A549 (cell line): ENCODE measurements around the gene EZH1. TPM values are rescaled to one million over a fixed set of nuclear protein-coding genes. Genes with fewer than 3 reads are reported as not detected.

Experiments
- ATAC-seq, 2 experiments: fragments of 200-7000 bp in 1 of 2; fragments of >200 bp in 1 of 2; cut with Nextera tagmentation in 1 of 2; cut with Tn5 transposase in 1 of 2; 3 replicates each; pipeline versions ENCODE4 v1.8.0 to v1.9.1; 2018 to 2020; ENCODE audit warnings: mild to moderate bottlenecking in 1 of 2, moderate library complexity in 1 of 2
- CTCF ChIA-PET: fragments of 300-600 bp; sonication (Branson Sonifier 250); formaldehyde crosslinking; extraction: SDS; loops from one replicate; lab custom pipeline; 2021; ENCODE audit warnings: antibody characterized with exemption, inconsistent platforms; lab: Yijun Ruan, JAX
- POLR2A ChIA-PET: fragments of 350-600 bp; formaldehyde crosslinking; extraction: SDS; loops from one replicate; lab custom pipeline; 2021; ENCODE audit warnings: antibody characterized with exemption, inconsistent platforms; lab: Yijun Ruan, JAX
- DNase-seq, 2 experiments: peaks; one replicate each; pipeline versions ENCODE4 v3.0.0 to v3.0.0-alpha.2; 2011 to 2016; ENCODE audit warnings: low read depth in 1 of 2, low spot score in 1 of 2
- FAIRE-seq: peaks from 2 replicates; lab custom pipeline; 2011; peaks lifted over from hg19 to GRCh38; lab: Jason Lieb, UNC
- H3K27ac ChIP-seq, 2 experiments: fragments of >200 bp; sonication (Bioruptor Twin); formaldehyde crosslinking; 3 replicates each; pipeline ENCODE4 v1.5.1; 2016 to 2017
- H3K4me1 ChIP-seq: fragments of >200 bp; sonication (Bioruptor Twin); formaldehyde crosslinking; 3 replicates; pipeline ENCODE4 v1.6.1; 2016
- H3K4me2 ChIP-seq: fragments of >200 bp; sonication (Bioruptor Twin); formaldehyde crosslinking; 3 replicates; pipeline ENCODE4 v1.6.1; 2016
- H3K4me3 ChIP-seq: fragments of >200 bp; sonication (Bioruptor Twin); formaldehyde crosslinking; 3 replicates; pipeline ENCODE4 v1.5.1; 2016
- H3K9me3 ChIP-seq: fragments of >200 bp; sonication (Bioruptor Twin); formaldehyde crosslinking; 3 replicates; pipeline ENCODE4 v1.6.1; 2016
- CBX2 ChIP-seq: fragments of 200-600 bp; sonication (generic); IDR thresholded peaks from 2 replicates; pipeline ENCODE4 v1.6.1; 2016; ENCODE audit warnings: low read depth, mild to moderate bottlenecking, borderline replicate concordance
- CBX8 ChIP-seq: fragments of 200-600 bp; sonication (generic); IDR thresholded peaks from 2 replicates; pipeline ENCODE4 v1.6.1; 2016
- CEBPB ChIP-seq, 2 experiments: fragments of >200 bp in 1 of 2; sonication (Bioruptor Twin) in 1 of 2; formaldehyde crosslinking in 1 of 2; IDR thresholded peaks; 2 replicates each; pipeline ENCODE4 v1.6.1; 2012 to 2016
- CHD2 ChIP-seq: fragments of 150-350 bp; IDR thresholded peaks from 2 replicates; pipeline ENCODE4 v1.6.1; 2014; ENCODE audit warnings: low read length; ENCODE audit not compliant: partially characterized antibody
- EHMT2 ChIP-seq: fragments of 200-600 bp; sonication (generic); IDR thresholded peaks from 2 replicates; pipeline ENCODE4 v1.6.1; 2016; ENCODE audit warnings: antibody characterized with exemption, low read depth, mild to moderate bottlenecking, moderate library complexity
- EP300 ChIP-seq, 2 experiments: fragments of >200 bp; sonication (Bioruptor Twin); formaldehyde crosslinking; IDR thresholded peaks; 2 replicates in 1 of 2; 3 replicates in 1 of 2; pipeline ENCODE4 v1.6.1; 2016 to 2017
- ESRRA ChIP-seq: fragments of 150-350 bp; IDR thresholded peaks from 2 replicates; pipeline ENCODE4 v1.6.1; 2014; ENCODE audit warnings: mild to moderate bottlenecking, low read length, borderline replicate concordance
- FOXS1 ChIP-seq: fragments of 250-450 bp; sonication (Bioruptor Pico); IDR thresholded peaks from 2 replicates; pipeline ENCODE4 v1.5.0; 2020; ENCODE audit warnings: mild to moderate bottlenecking, moderate library complexity
- HDAC2 ChIP-seq: fragments of 200-600 bp; sonication (generic); IDR thresholded peaks from 2 replicates; pipeline ENCODE4 v1.6.1; 2016
- HEYL ChIP-seq: fragments of 250-450 bp; sonication (Bioruptor Pico); IDR thresholded peaks from 2 replicates; pipeline ENCODE4 v1.8.0; 2021; ENCODE audit warnings: mild to moderate bottlenecking, moderate library complexity
- HOXB13 ChIP-seq: fragments of 250-450 bp; sonication (Bioruptor Pico); IDR thresholded peaks from 2 replicates; pipeline ENCODE4 v1.5.0; 2020; ENCODE audit warnings: low read depth, mild to moderate bottlenecking, moderate library complexity
- JUN ChIP-seq, 2 experiments: fragments of >200 bp; sonication (Bioruptor Twin); formaldehyde crosslinking; IDR thresholded peaks; 2 replicates in 1 of 2; 3 replicates in 1 of 2; pipeline ENCODE4 v1.6.1; 2016 to 2017
- JUNB ChIP-seq: fragments of >200 bp; sonication (Bioruptor Twin); formaldehyde crosslinking; IDR thresholded peaks from 2 replicates; pipeline ENCODE4 v1.6.1; 2016
- KDM1A ChIP-seq: fragments of 200-600 bp; sonication (generic); IDR thresholded peaks from 2 replicates; pipeline ENCODE4 v1.6.1; 2016; ENCODE audit warnings: low read depth, mild to moderate bottlenecking
- KDM5A ChIP-seq: fragments of 200-600 bp; sonication (generic); IDR thresholded peaks from 2 replicates; pipeline ENCODE4 v1.6.1; 2016; ENCODE audit warnings: antibody characterized with exemption, mild to moderate bottlenecking
- MYC ChIP-seq: IDR thresholded peaks from 2 replicates; pipeline ENCODE4 v1.6.1; 2012; ENCODE audit warnings: mild to moderate bottlenecking, inconsistent platforms, low read length, improper control_type of control experiment, borderline replicate concordance
- NFE2L2 ChIP-seq: fragments of 150-350 bp; conservative IDR thresholded peaks from 2 replicates; pipeline ENCODE4 v1.6.1; 2014; ENCODE audit warnings: low read length
- NPAS2 ChIP-seq: fragments of 250-450 bp; sonication (Bioruptor Pico); IDR thresholded peaks from 2 replicates; pipeline ENCODE4 v1.8.0; 2022; ENCODE audit warnings: mild to moderate bottlenecking, moderate library complexity, borderline replicate concordance
- PHF8 ChIP-seq: fragments of 200-600 bp; sonication (generic); IDR thresholded peaks from 2 replicates; pipeline ENCODE4 v1.6.1; 2016; ENCODE audit warnings: low read depth, mild to moderate bottlenecking, antibody characterized with exemption, moderate library complexity, borderline replicate concordance
- POLR2A ChIP-seq: IDR thresholded peaks from 2 replicates; pipeline ENCODE4 v1.6.1; 2012; ENCODE audit warnings: mild to moderate bottlenecking, low read length
- RAD21 ChIP-seq, 2 experiments: fragments of >200 bp in 1 of 2; sonication (Bioruptor Twin) in 1 of 2; formaldehyde crosslinking in 1 of 2; IDR thresholded peaks in 1 of 2; conservative IDR thresholded peaks in 1 of 2; 2 replicates in 1 of 2; 3 replicates in 1 of 2; pipeline ENCODE4 v1.6.1; 2012 to 2018; ENCODE audit warnings: inconsistent platforms in 1 of 2
- RCOR1 ChIP-seq: fragments of 150-350 bp; IDR thresholded peaks from 2 replicates; pipeline ENCODE4 v1.6.1; 2014; ENCODE audit warnings: antibody characterized with exemption, low read length, low read depth
- RFX5 ChIP-seq: fragments of 450-650 bp; IDR thresholded peaks from 2 replicates; pipeline ENCODE4 v1.7.1; 2014; ENCODE audit warnings: antibody characterized with exemption, mild to moderate bottlenecking, moderate library complexity
- WGBS: methylation state at CpG from one replicate; pipeline ENCODE4 v1.1.6; 2017; ENCODE audit errors: missing lambda C conversion rate; 5-methylcytosine and 5-hydroxymethylcytosine counted together
- polyA plus RNA-seq, 4 experiments: library from polyadenylated mRNA; depleted of rRNA in 3 of 4; stranded (reverse); fragments of >200 nt; fragmentation: RNase III in 1 of 4; extraction: RNeasy Plus Mini Kit Qiagen cat#74134 plus additional on column Dnase treatment in 1 of 4; gene quantifications; 2 replicates in 3 of 4; 3 replicates in 1 of 4; pipeline ENCODE4 v1.2.3, GENCODE V29; 2011 to 2017
- TF ChIP-seq, protein P1 (sequence below): fragments of >200 bp; sonication (Bioruptor Twin); formaldehyde crosslinking; IDR thresholded peaks from 3 replicates; pipeline ENCODE4 v1.6.1; 2016
- TF ChIP-seq, protein P2 (sequence below): fragments of >200 bp; sonication (Bioruptor Twin); formaldehyde crosslinking; IDR thresholded peaks from 2 replicates; pipeline ENCODE4 v1.6.1; 2016
- TF ChIP-seq, protein P3 (sequence below): IDR thresholded peaks from 2 replicates; pipeline ENCODE4 v1.6.1; 2012; ENCODE audit warnings: low read depth, borderline replicate concordance
- TF ChIP-seq, protein P4 (sequence below): fragments of 150-350 bp; IDR thresholded peaks from 2 replicates; pipeline ENCODE4 v1.6.1; 2014; ENCODE audit warnings: low read depth, mild to moderate bottlenecking, low read length
- TF ChIP-seq, protein P5 (sequence below): fragments of 450-650 bp; IDR thresholded peaks from 2 replicates; pipeline ENCODE4 v1.6.1; 2014; ENCODE audit warnings: antibody characterized with exemption
- TF ChIP-seq, protein P6 (sequence below): fragments of 250-450 bp; sonication (Bioruptor Pico); IDR thresholded peaks from 2 replicates; pipeline ENCODE4 v1.5.0; 2020; ENCODE audit warnings: low read depth, mild to moderate bottlenecking, moderate library complexity
- TF ChIP-seq, protein P7 (sequence below): fragments of 200-600 bp; sonication (generic); IDR thresholded peaks from 2 replicates; pipeline ENCODE4 v1.6.1; 2016; ENCODE audit warnings: antibody characterized with exemption, mild to moderate bottlenecking, moderate library complexity

The EZH1 gene
- polyA plus RNA-seq, 2 of the 4 experiments (the other 2 are of a cell fraction): 20.1 to 41.1 TPM

DNA sequence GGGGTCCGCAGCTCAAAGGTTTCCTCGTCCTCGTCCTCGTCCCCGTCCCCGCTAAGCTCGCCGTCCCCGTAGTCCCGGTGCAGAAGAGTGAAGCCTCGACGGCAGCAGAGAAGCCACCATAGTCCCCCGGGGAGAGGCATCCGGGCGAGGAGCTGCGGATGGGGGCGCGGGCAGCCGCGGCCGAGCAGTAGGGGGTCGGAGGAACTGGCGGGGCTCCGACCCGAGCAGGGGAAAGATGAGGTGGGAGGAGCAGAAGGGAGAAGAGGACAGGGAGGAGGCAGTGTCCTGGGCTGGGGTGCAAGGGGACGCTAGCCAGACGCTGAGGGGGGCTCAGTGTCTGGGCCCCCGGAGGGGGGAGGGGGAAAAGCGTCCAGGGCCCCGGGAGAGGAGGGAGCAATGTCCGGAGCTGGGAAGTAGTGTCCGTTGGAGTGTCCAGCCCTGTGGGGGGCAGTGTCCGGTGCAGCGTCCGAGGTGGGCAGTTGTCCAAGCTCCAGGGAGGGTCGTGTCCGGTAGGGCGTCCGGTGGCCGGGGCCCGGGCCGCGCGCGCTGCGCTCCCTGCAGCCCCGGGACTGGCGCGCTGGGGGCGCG, 68.3 kb downstream of the EZH1 start, which contains the start of gene PLEKHH3:
PLEKHH3 (minus strand) TSS at position 571 of the 588 bp plus-strand sequence; CDS start at position 140, 431 bp downstream.
- H3K27ac ChIP-seq: peak within 1 kb of the TSS; percentile 95 to 98
- H3K4me2 ChIP-seq: peak within 1 kb of the TSS; percentile 99
- peak within 1 kb of the TSS; percentile 87 for H3K4me3 ChIP-seq
- H3K4me1 ChIP-seq: peaks cover 50% of the 10 kb centered on the region
- ChIA-PET POLR2A (interaction anchor here (0.5 to 4.9 kb wide), 13 partner anchors 9 to 322 kb away, joined by 3 to 63 read pairs (median 6); partner anchors contain the start of genes BECN1, NAGLU, PSMC3IP and RETREG3), CTCF (interaction anchor here (0.7 to 15.7 kb wide), 26 partner anchors 7 to 112 kb away, joined by 3 to 394 read pairs (median 4); partner anchors contain the start of genes PSMC3IP, RETREG3, TUBG1 and TUBG2)
- WGBS: under 1% methylated on average over 38 of the region's 51 CpGs
- TF ChIP-seq FOXS1 (CRISPR knock-in tag): no peak
- peak; percentile 40; the same call in 1 of the 2 replicates for TF ChIP-seq KDM5A
- peak; percentile 63 for TF ChIP-seq PHF8
- TF ChIP-seq EP300 (IDR thresholded peaks at IDR 0.05): no peak
- TF ChIP-seq HEYL (CRISPR knock-in tag): no peak
- no peak for TF ChIP-seq CHD2
- TF ChIP-seq RCOR1: no peak
- TF ChIP-seq POLR2A: peak; percentile 77
- TF ChIP-seq KDM1A: no peak
- no peak for TF ChIP-seq NFE2L2
- no peak for TF ChIP-seq EHMT2
- TF ChIP-seq, protein P1, sequence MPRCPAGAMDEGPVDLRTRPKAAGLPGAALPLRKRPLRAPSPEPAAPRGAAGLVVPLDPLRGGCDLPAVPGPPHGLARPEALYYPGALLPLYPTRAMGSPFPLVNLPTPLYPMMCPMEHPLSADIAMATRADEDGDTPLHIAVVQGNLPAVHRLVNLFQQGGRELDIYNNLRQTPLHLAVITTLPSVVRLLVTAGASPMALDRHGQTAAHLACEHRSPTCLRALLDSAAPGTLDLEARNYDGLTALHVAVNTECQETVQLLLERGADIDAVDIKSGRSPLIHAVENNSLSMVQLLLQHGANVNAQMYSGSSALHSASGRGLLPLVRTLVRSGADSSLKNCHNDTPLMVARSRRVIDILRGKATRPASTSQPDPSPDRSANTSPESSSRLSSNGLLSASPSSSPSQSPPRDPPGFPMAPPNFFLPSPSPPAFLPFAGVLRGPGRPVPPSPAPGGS: peak; percentile 81; the same call in 1 of the 3 replicates
- TF ChIP-seq NPAS2 (CRISPR knock-in tag): no peak
- TF ChIP-seq, protein P2, sequence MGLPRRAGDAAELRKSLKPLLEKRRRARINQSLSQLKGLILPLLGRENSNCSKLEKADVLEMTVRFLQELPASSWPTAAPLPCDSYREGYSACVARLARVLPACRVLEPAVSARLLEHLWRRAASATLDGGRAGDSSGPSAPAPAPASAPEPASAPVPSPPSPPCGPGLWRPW: no peak
- TF ChIP-seq ESRRA: no peak
- TF ChIP-seq, protein P3, sequence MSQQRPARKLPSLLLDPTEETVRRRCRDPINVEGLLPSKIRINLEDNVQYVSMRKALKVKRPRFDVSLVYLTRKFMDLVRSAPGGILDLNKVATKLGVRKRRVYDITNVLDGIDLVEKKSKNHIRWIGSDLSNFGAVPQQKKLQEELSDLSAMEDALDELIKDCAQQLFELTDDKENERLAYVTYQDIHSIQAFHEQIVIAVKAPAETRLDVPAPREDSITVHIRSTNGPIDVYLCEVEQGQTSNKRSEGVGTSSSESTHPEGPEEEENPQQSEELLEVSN: 0 out of 2 replicates have a peak, but pooled peaks have one; percentile 0
- no peak for TF ChIP-seq CEBPB (IDR thresholded peaks at IDR 0.05)
- TF ChIP-seq, protein P4, sequence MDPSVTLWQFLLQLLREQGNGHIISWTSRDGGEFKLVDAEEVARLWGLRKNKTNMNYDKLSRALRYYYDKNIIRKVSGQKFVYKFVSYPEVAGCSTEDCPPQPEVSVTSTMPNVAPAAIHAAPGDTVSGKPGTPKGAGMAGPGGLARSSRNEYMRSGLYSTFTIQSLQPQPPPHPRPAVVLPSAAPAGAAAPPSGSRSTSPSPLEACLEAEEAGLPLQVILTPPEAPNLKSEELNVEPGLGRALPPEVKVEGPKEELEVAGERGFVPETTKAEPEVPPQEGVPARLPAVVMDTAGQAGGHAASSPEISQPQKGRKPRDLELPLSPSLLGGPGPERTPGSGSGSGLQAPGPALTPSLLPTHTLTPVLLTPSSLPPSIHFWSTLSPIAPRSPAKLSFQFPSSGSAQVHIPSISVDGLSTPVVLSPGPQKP: no peak
- TF ChIP-seq, protein P5, sequence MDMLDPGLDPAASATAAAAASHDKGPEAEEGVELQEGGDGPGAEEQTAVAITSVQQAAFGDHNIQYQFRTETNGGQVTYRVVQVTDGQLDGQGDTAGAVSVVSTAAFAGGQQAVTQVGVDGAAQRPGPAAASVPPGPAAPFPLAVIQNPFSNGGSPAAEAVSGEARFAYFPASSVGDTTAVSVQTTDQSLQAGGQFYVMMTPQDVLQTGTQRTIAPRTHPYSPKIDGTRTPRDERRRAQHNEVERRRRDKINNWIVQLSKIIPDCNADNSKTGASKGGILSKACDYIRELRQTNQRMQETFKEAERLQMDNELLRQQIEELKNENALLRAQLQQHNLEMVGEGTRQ: no peak
- TF ChIP-seq, protein P6, sequence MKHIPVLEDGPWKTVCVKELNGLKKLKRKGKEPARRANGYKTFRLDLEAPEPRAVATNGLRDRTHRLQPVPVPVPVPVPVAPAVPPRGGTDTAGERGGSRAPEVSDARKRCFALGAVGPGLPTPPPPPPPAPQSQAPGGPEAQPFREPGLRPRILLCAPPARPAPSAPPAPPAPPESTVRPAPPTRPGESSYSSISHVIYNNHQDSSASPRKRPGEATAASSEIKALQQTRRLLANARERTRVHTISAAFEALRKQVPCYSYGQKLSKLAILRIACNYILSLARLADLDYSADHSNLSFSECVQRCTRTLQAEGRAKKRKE (CRISPR knock-in tag): no peak
- TF ChIP-seq JUNB: no peak
- TF ChIP-seq HOXB13: no peak
- no peak for TF ChIP-seq CBX8
- TF ChIP-seq RFX5: no peak
- TF ChIP-seq JUN (IDR thresholded peaks at IDR 0.05): peak; percentile 73 to 75; a peak in 3 of 5 replicates
- no peak for TF ChIP-seq CBX2
- peak in 1 of 2 experiments; percentile 27; a peak in 2 of 5 replicates for TF ChIP-seq RAD21 (conservative IDR thresholded peaks at IDR 0.05 in 1 of 2, IDR thresholded peaks at IDR 0.05 in 1 of 2)
- no peak for TF ChIP-seq HDAC2
- TF ChIP-seq, protein P7, sequence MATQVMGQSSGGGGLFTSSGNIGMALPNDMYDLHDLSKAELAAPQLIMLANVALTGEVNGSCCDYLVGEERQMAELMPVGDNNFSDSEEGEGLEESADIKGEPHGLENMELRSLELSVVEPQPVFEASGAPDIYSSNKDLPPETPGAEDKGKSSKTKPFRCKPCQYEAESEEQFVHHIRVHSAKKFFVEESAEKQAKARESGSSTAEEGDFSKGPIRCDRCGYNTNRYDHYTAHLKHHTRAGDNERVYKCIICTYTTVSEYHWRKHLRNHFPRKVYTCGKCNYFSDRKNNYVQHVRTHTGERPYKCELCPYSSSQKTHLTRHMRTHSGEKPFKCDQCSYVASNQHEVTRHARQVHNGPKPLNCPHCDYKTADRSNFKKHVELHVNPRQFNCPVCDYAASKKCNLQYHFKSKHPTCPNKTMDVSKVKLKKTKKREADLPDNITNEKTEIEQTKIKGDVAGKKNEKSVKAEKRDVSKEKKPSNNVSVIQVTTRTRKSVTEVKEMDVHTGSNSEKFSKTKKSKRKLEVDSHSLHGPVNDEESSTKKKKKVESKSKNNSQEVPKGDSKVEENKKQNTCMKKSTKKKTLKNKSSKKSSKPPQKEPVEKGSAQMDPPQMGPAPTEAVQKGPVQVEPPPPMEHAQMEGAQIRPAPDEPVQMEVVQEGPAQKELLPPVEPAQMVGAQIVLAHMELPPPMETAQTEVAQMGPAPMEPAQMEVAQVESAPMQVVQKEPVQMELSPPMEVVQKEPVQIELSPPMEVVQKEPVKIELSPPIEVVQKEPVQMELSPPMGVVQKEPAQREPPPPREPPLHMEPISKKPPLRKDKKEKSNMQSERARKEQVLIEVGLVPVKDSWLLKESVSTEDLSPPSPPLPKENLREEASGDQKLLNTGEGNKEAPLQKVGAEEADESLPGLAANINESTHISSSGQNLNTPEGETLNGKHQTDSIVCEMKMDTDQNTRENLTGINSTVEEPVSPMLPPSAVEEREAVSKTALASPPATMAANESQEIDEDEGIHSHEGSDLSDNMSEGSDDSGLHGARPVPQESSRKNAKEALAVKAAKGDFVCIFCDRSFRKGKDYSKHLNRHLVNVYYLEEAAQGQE: no peak; the same call in 1 of the 2 replicates
- no peak for TF ChIP-seq MYC
- H3K9me3 ChIP-seq: no peaks in the 10 kb centered on the region
- ATAC-seq (peak; percentile 0 to 7; a peak in 5 of 6 replicates), FAIRE-seq (no peak), DNase-seq (no peak)
